GM23248 (cell line): Measurements from ENCODE around the gene NHERF1.

Source experiments
- EZH2 ChIP-seq: fragments of 200-600 bp; sonication (generic); IDR thresholded peaks from 2 replicates; pipeline ENCODE4 v1.6.1; 2018; ENCODE audit warnings: antibody characterized with exemption, mild to moderate bottlenecking; ENCODE audit not compliant: insufficient read depth, poor library complexity, severe bottlenecking
- EZH2phosphoT487 ChIP-seq: fragments of 200-600 bp; sonication (generic); IDR thresholded peaks from 2 replicates; pipeline ENCODE4 v1.6.1; 2018; ENCODE audit warnings: antibody characterized with exemption, moderate library complexity, mild to moderate bottlenecking, low read depth; ENCODE audit not compliant: insufficient read depth

DNA sequence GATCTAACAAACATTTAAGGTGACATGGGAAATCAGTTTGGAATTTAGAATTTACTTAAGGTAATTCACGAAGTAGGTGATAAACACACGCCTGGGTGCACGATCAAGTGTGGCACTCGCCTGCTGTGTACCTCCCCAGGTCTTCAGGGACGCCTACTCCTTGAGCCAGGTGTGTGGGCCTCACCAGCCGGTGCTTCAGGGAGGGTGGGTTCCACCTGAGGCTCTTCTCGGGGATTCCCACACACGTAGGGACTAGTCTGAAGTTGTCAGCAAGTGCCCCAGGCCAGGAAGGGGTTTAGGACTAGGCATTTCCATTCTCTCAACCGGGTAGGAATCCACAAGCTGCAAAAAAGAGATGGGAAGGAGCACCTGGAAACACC lies 37.5 kb downstream of the NHERF1 start:
- TF ChIP-seq EZH2 (no peak), EZH2phosphoT487 (no peak)
